HG03521 (cell line): ENCODE measurements around the gene MAP3K5.
A peak's percentile ranks its signal among the peaks of the same experiment; 100 is the strongest.
"Not testable (repeated sequence)": the region's sequence is repeated elsewhere in the genome, so short reads cannot be mapped to it uniquely, and the experiment has no call there.

Experiments
- ATAC-seq: cut with Tn5 transposase; IDR thresholded peaks from one replicate; pipeline ENCODE4 v1.9.1; 2021; ENCODE audit warnings: mild to moderate bottlenecking, moderate library complexity; ENCODE audit not compliant: unreplicated experiment

MAP3K5 gene

GRCh38 chr6:136772685-136773472, 19.4 kb downstream of the MAP3K5 start:
- peak; percentile 60 for ATAC-seq

GRCh38 chr6:136771306-136771705, 21.0 kb downstream of the MAP3K5 start:
- no peak for ATAC-seq

GRCh38 chr6:136769759-136770158, 22.5 kb downstream of the MAP3K5 start:
- ATAC-seq = no peak

- no peak for ATAC-seq
These were observed 23.2 kb downstream of the MAP3K5 start for GRCh38 chr6:136769124-136769523.

- ATAC-seq = no peak
These were observed 24.5 kb downstream of the MAP3K5 start for GRCh38 chr6:136767570-136768309.

GRCh38 chr6:136767103-136767502, 25.2 kb downstream of the MAP3K5 start:
- ATAC-seq = no peak

GRCh38 chr6:136766274-136766673, 26.0 kb downstream of the MAP3K5 start:
- ATAC-seq = no peak

GRCh38 chr6:136764517-136764993, 27.7 kb downstream of the MAP3K5 start:
- peak; percentile 39 for ATAC-seq

GRCh38 chr6:136763716-136764516, 28.4 kb downstream of the MAP3K5 start:
- ATAC-seq = peak; percentile 35

GRCh38 chr6:136763255-136763654, 29.0 kb downstream of the MAP3K5 start:
- no peak for ATAC-seq

GRCh38 chr6:136762022-136762975, 30.0 kb downstream of the MAP3K5 start:
- ATAC-seq = no peak

- ATAC-seq = no peak
These were observed 30.9 kb downstream of the MAP3K5 start for GRCh38 chr6:136761227-136761922.

- ATAC-seq = not testable (repeated sequence)
These were observed 31.5 kb downstream of the MAP3K5 start for GRCh38 chr6:136760781-136761180.

GRCh38 chr6:136757150-136757549, 35.1 kb downstream of the MAP3K5 start:
- ATAC-seq = no peak

GRCh38 chr6:136754820-136755219, 37.5 kb downstream of the MAP3K5 start:
- no peak for ATAC-seq

GRCh38 chr6:136753624-136754023, 38.7 kb downstream of the MAP3K5 start:
- no peak for ATAC-seq

- ATAC-seq = no peak
These were observed 39.7 kb downstream of the MAP3K5 start for GRCh38 chr6:136752554-136752953.

GRCh38 chr6:136751991-136752390, 40.3 kb downstream of the MAP3K5 start:
- no peak for ATAC-seq

GRCh38 chr6:136751522-136751956, 40.7 kb downstream of the MAP3K5 start:
- peak; percentile 88 for ATAC-seq
